GM23338 (cell line): ENCODE data around the gene BCL10.

Experiments
- EZH2 ChIP-seq: fragments of 200-600 bp; sonication (generic); IDR thresholded peaks from one replicate; pipeline ENCODE4 v1.8.0; 2017; ENCODE audit warnings: antibody characterized with exemption, mild to moderate bottlenecking, low read depth; ENCODE audit not compliant: unreplicated experiment
- JUNB ChIP-seq: IDR thresholded peaks from one replicate; pipeline ENCODE4 v1.6.1; 2016; ENCODE audit warnings: antibody characterized with exemption; ENCODE audit not compliant: unreplicated experiment
- NANOG ChIP-seq: IDR thresholded peaks from 2 replicates; pipeline ENCODE4 v1.6.1; 2016; ENCODE audit warnings: antibody characterized with exemption, borderline replicate concordance
- POLR2AphosphoS5 ChIP-seq: IDR thresholded peaks from 2 replicates; pipeline ENCODE4 v1.6.1; 2016; ENCODE audit warnings: antibody characterized with exemption, low read depth
- REST ChIP-seq: IDR thresholded peaks from one replicate; pipeline ENCODE4 v1.6.1; 2018; ENCODE audit warnings: antibody characterized with exemption; ENCODE audit not compliant: unreplicated experiment
- STAT1 ChIP-seq: IDR thresholded peaks from one replicate; pipeline ENCODE4 v1.6.1; 2016; ENCODE audit warnings: antibody characterized with exemption; ENCODE audit not compliant: unreplicated experiment
- ZNF331 ChIP-seq: fragments of 250-450 bp; sonication (Bioruptor Pico); IDR thresholded peaks from 2 replicates; pipeline ENCODE4 v1.5.0; 2020; ENCODE audit warnings: low read depth, mild to moderate bottlenecking, moderate library complexity
- TF ChIP-seq, protein P1 (sequence below), 2 experiments: fragments of 200-600 bp in 1 of 2; sonication (generic) in 1 of 2; conservative IDR thresholded peaks; 2 replicates each; pipeline versions ENCODE4 v1.5.1 to v1.6.1; 2016 to 2017; ENCODE audit warnings: antibody characterized with exemption in 2 of 2, low read depth in 2 of 2, mild to moderate bottlenecking in 2 of 2, moderate library complexity in 1 of 2

- TF ChIP-seq ZNF331 (no peak), EZH2 (no peak), POLR2AphosphoS5 (no peak), STAT1 (no peak), REST (no peak), NANOG (no peak), JUNB (no peak)
- TF ChIP-seq, protein P1, sequence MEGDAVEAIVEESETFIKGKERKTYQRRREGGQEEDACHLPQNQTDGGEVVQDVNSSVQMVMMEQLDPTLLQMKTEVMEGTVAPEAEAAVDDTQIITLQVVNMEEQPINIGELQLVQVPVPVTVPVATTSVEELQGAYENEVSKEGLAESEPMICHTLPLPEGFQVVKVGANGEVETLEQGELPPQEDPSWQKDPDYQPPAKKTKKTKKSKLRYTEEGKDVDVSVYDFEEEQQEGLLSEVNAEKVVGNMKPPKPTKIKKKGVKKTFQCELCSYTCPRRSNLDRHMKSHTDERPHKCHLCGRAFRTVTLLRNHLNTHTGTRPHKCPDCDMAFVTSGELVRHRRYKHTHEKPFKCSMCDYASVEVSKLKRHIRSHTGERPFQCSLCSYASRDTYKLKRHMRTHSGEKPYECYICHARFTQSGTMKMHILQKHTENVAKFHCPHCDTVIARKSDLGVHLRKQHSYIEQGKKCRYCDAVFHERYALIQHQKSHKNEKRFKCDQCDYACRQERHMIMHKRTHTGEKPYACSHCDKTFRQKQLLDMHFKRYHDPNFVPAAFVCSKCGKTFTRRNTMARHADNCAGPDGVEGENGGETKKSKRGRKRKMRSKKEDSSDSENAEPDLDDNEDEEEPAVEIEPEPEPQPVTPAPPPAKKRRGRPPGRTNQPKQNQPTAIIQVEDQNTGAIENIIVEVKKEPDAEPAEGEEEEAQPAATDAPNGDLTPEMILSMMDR (conservative IDR thresholded peaks at IDR 0.05; ENCODE audit: low read depth in 2 of 2), result no peak
These were observed 45.0 kb upstream of the BCL10 start for GRCh38 chr1:85321237-85321964.
